ENCODE data around the gene CCR3.

Gene CCR3

GRCh38 chr3:46221391-46221790, 20.9 kb upstream of the CCR3 start:
- DNase-seq (ENCODE audit: low read depth in 2 of 2): no peak

GRCh38 chr3:46221938-46222337, 20.3 kb upstream of the CCR3 start:
- DNase-seq (ENCODE audit: low read depth in 2 of 2): no peak

- no peak for DNase-seq (ENCODE audit: low read depth in 2 of 2)
These were observed 19.7 kb upstream of the CCR3 start for GRCh38 chr3:46222435-46223161.

GRCh38 chr3:46228260-46229242, 13.7 kb upstream of the CCR3 start:
- DNase-seq (ENCODE audit: low read depth in 2 of 2): peak; percentile 12 to 19

- DNase-seq (ENCODE audit: low read depth in 2 of 2): no peak
These were observed 10.9 kb upstream of the CCR3 start for GRCh38 chr3:46231323-46231722.

GRCh38 chr3:46233194-46233593, 9.1 kb upstream of the CCR3 start:
- no peak for DNase-seq (ENCODE audit: low read depth in 2 of 2)

- no peak for DNase-seq (ENCODE audit: low read depth in 2 of 2)
These were observed 6.8 kb upstream of the CCR3 start for GRCh38 chr3:46235425-46235824.

GRCh38 chr3:46236294-46237054, 5.8 kb upstream of the CCR3 start:
- DNase-seq (ENCODE audit: low read depth in 2 of 2): no peak

GRCh38 chr3:46238386-46238785, 3.9 kb upstream of the CCR3 start:
- no peak for DNase-seq (ENCODE audit: low read depth in 2 of 2)

- DNase-seq (ENCODE audit: low read depth in 2 of 2): no peak
These were observed 2.8 kb upstream of the CCR3 start for GRCh38 chr3:46239301-46239938.

- DNase-seq (ENCODE audit: low read depth in 2 of 2): no peak
These were observed 2.3 kb upstream of the CCR3 start for GRCh38 chr3:46239952-46240351.

GRCh38 chr3:46243560-46243959, 1.3 kb downstream of the CCR3 start:
- no peak for DNase-seq (ENCODE audit: low read depth in 2 of 2)

GRCh38 chr3:46245146-46245545, 2.9 kb downstream of the CCR3 start:
- no peak for DNase-seq (ENCODE audit: low read depth in 2 of 2)

- DNase-seq (ENCODE audit: low read depth in 2 of 2): no peak
These were observed 10.7 kb downstream of the CCR3 start for GRCh38 chr3:46252980-46253379.

GRCh38 chr3:46258525-46258924, 16.3 kb downstream of the CCR3 start:
- DNase-seq (ENCODE audit: low read depth in 2 of 2): no peak

GRCh38 chr3:46261926-46262594, 19.8 kb downstream of the CCR3 start:
- no peak for DNase-seq (ENCODE audit: low read depth in 2 of 2)

GRCh38 chr3:46264002-46264401, 21.7 kb downstream of the CCR3 start:
- no peak for DNase-seq (ENCODE audit: low read depth in 2 of 2)

GRCh38 chr3:46266598-46266997, 24.3 kb downstream of the CCR3 start:
- DNase-seq (ENCODE audit: low read depth in 2 of 2): no peak

GRCh38 chr3:46269556-46269955, 27.3 kb downstream of the CCR3 start:
- DNase-seq (ENCODE audit: low read depth in 2 of 2): no peak

- DNase-seq (ENCODE audit: low read depth in 2 of 2): no peak
These were observed 28.2 kb downstream of the CCR3 start for GRCh38 chr3:46270474-46270873.

GRCh38 chr3:46271209-46271745, 29.0 kb downstream of the CCR3 start:
- DNase-seq (ENCODE audit: low read depth in 2 of 2): no peak

All from fibroblast of skin of left quadriceps (primary cell).